HG03139 (cell line): Measurements from ENCODE around the gene RAD51B.
A peak's percentile ranks its signal among the peaks of the same experiment; 100 is the strongest.

Experiments used
- ATAC-seq: cut with Tn5 transposase; IDR thresholded peaks from one replicate; pipeline ENCODE4 v1.9.1; 2021; ENCODE audit not compliant: unreplicated experiment

Gene RAD51B

DNA sequence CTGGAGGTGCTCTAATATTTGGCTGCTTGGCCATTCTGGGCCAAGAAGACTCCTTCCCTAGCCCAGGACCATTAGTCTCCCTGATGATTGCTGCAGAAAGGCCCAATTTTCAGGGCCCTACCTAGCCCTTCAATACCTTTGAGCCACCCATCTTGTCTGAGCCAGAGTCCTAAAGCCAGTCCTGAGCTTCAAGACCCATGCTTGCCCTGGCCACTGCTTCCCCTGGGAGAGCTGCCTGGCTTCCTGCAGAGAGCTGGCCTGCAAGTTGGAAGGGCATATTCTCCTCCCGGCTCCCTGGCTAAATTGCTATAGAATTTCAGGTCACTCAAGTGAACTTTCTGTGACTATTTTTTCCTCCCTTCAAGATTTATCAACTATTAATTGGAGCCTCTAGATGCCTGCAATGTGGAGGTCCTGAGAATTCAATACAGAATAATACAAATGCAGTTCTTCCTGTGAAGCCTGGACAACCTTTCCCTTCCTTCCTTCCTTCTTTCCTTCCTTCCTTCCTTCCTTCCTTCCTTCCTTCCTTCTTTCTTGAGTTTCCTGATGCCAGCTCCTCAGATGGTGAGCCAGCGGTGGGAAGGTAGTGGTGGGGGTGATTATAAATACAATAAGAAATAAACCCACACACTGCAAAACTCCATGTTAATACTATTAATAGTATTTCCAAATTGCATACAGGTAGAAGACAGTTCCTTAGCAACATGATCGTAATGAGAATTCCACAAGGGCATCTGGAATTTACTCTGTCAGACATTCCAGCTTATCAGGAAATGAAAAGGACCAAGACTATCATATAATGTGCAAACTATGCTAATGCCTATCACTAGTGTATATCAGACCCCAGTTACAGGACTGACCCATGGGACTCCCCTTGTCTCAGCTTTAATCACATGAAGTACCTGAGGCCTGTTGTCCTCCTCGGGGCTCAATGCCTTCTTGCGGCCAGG lies 865.2 kb downstream of the RAD51B start:
- ATAC-seq = peak; percentile 27

DNA sequence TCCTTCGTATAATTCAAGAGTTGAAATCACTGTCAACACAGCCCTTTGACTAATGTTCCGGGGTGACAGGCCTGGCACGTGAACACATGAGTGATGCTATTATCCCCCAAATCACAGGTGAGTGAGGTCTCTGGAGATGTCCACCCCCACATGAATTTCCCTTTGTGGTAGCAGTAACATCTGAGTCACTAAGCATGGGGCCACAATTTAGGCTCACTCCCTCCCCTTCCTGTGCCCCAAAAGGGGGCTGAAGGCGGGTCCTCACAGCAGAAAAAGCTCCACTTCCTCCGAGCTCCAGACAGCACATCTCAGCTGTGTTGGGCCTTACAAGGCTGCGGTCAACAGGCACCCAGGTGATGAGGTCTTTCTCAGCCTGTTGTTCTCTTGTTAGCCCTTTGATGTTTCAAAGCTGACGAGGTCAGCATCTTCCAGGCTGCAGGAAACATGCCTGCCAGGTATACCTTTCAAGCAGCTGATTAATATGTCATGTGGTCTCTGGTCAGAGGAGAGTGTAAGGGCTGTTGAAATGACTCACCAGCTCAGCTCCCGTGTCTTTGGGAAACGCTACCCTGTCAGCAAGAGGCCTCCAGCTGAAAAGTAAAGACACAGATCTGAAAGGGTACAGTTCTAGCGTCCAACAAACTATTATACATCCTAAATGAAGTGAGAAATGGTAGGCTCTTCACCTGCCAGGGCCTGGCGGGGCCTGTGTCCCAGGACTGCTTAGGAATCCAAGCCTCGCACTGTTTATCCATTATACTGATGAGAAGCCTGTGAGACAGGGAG lies 866.0 kb downstream of the RAD51B start:
- peak; percentile 68 for ATAC-seq

GRCh38 chr14:68686205-68686465 lies 866.6 kb downstream of the RAD51B start:
- ATAC-seq = no peak

GRCh38 chr14:68686724-68687123 lies 867.1 kb downstream of the RAD51B start:
- ATAC-seq = no peak

- no peak for ATAC-seq
These were observed 868.2 kb downstream of the RAD51B start for GRCh38 chr14:68687746-68688145.

GRCh38 chr14:68688872-68689371 lies 869.3 kb downstream of the RAD51B start:
- ATAC-seq = no peak

GRCh38 chr14:68689511-68689910 lies 869.9 kb downstream of the RAD51B start:
- no peak for ATAC-seq

DNA sequence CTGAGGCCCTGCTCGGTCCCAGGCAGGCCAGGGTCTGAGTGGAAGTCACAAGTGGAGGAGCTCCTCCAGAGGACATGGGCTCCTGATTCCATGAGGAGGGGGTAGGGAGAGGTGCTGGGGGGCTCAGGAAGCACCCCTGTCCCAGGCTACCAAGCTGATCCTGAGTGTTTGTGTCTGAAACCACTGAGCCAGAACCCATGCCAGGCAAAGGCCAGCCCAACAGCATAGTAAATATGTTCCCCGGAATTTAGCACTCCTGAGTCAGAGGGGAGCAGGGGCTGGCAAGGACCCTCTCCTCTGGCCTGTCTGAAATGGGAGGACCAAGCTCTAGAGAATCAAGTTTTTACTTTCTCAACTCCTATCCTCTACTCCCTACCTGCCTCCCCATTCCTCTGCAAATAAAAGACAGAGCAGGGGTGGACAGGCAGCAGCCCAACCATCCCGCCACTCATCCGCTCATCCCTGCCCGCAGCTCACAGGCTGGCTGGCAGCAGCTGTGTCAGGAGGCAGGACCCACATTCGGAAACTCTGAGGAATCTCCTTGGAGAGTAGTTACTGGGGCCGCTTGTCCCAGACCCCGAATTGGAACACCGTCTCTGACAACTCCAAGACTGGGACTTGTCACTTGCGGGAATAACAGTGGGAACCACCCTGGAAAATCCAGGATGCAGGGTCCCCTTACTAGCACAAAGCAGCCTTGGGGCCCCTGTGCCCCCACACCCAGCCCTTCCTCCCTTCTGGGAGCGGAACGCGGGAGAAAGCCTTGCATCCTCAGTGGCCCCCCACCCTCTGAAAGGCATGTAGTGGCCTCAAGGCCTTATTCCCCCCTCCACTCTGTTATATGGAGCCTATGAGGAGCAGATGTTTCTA lies 870.7 kb downstream of the RAD51B start:
- ATAC-seq = no peak

DNA sequence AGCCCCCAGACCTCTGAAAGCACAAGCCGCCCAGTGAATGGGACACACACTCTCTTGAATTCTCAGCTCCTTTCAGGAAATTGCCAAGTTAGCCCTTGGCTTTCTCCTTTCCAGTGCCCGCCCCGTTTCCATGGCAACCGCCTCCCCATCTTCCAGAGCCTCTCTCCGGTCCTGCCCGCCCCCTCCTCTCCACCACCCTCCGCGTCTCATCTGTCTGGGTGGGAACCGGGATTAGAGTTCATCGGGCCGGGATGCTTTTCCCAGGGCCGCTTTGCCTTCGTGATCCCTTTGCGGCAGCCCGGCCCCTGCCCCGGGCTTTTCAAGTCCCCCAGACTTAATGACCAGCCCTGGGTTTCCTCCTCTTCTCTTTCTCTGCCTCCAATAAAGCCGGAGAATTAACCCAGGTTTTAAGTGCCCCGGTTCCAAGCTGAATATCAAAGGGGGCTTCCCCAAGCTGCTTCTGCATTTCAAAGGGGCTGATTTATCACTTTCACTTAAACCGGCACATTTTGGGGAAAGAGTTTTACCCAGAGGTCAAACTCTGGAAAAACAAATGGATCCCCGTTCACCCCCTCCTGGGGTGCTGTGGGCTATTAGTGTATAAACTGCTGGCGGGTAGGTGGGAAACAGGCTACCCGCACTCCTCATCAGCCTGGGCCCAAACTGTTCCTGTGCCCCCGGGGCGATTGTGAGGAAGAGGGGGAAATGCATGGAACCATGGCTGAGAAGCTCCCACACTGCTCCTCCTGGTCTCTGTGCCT lies 871.6 kb downstream of the RAD51B start:
- no peak for ATAC-seq

DNA sequence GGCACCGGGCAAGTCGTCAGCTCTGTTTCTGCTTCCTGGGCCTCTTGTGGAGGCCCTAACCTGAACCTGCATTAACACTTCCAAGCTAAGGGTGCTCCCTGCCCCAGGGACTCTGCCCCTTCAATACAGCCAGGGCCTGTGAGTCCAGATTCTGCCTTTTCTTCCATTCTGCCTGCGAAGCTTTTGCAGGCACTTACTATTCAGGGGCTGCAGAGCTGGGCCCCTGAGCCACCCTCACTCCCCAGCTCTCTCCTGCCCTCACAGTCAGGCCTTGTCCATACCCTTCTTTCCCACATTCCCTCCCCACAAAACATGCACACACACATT lies 872.2 kb downstream of the RAD51B start:
- ATAC-seq = no peak

DNA sequence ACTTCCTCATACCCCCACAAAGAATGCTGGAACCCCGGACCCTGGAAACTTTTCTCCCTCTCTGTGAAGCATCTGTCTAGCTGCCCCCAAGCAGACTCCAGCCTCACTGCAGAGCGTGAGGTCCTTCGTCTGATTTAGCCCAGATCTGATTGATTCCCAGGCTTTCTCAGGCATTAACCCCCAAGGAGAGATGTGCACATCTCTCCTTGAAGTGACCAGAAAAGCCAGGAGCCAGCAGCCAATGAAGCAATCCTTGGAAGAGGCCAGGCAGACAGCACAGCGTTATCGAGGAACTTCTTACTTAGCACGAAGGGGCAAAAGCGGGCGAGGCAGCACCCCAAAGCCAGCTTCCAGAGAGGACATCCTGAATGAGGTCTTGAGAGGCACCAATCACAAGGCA lies 872.6 kb downstream of the RAD51B start:
- ATAC-seq = no peak

DNA sequence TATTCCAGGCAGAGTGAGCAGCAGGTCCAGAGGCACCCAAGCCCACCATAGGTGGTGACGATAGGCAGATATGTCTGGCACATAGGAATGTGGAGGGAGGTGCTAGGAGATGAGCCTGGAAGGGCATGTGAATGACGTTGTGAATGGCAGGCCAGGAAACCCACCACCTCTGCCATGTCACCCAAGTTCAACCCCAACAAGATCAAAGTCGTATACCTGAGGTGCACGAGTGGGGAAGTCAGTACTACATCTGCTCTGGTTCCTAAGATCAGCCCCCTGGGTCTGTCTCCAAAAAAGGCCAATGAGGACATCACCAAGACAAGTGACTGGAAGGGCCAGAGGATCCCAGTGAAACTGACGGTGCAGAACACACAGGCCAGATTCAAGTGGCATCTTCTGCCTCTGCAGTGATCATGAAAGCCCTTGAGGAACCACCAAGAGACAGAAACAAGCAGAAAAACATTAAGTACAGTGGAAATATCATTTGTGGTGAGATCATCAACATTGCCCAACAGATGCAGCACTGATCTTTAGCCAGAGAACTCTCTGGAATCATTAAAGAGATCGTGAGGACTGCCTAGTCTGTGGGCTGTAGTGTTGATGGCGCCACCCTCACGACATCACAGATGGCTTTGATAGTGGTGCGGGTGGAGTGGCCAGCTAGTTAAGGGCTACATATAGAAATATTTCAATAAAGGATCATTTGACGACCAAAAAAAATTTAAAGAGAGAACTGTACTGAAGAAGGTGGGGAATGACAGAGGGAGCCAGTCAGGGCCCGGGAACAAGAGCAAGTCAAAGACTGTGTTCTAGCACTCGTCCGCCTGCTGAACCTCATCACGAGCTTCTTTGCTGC lies 873.6 kb downstream of the RAD51B start:
- no peak for ATAC-seq

- ATAC-seq = no peak
These were observed 874.3 kb downstream of the RAD51B start for GRCh38 chr14:68693926-68694325.

DNA sequence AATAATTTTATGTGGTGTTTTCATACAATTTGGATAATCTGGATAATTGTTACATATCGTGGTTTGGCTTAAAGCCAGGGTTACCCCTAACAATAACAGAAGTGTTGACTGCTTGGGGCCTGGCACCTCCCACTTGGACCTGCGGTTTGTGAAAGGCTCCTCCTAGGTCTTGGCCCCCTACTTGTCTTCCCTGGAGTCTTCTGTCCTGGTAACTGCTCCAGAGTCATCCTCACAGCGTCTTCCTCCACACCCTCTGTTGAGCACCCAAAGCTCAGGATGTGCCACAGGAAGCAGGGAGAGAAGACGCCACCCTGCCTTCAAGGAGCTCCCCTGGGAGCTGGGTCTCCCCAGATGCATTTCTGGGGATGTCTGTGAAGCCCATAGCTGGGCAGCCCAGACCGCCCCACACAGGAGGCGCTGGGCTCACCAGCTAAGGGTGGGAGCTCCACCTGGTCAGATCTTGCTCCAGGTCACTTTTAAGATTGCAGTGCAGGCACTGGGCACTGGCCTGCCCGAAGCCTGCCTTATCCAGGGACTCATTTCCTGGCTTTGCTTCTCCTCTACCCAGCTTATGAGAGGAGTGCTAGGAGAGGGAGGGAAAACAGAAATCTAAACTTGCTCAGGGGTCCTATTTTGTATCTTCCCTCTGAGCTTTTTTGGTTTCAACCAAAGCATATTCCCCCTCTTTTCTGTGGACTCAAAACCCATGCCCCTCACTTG lies 875.1 kb downstream of the RAD51B start:
- no peak for ATAC-seq

DNA sequence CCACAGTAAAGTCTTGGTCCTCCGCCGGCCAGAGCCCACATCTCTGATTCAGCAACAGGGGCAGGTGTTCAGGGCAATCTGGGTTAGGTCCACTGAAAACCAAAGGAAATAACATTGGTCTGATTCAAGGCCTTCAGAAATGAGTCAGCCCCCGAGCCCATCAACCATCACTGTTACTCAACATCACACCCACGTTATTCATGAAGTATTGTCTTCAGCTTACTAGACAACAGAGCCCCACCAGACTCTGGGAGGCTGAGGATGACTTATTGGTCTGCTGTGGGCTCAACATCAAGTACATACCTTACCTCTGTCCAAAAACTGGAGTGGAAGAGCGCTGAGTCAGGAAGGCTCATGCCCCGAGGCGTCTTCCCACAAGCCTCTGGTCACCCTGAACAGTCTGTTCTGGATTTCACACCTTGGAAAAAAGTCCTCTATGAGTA lies 875.8 kb downstream of the RAD51B start:
- ATAC-seq = peak; percentile 79

DNA sequence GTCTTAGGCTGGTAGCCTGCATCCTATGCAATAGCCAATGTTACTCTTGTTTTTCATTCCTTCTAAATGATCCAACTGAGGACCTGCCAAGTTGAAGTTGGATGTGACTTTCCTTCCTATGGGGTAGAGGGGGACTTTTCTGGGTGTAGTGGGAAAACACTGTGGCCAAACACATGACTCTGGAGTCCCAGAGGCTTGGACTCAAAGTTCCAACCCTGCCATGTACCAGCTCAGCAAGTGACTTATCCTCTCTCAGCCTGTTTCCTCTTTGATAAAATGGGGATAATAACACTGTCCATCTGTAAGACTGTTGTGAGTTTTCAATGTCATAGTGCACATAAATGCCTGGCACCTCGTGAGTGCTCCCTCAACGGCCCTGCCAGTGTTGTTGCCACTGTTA lies 876.3 kb downstream of the RAD51B start:
- ATAC-seq = no peak

- no peak for ATAC-seq
These were observed 876.7 kb downstream of the RAD51B start for GRCh38 chr14:68696266-68696665.

DNA sequence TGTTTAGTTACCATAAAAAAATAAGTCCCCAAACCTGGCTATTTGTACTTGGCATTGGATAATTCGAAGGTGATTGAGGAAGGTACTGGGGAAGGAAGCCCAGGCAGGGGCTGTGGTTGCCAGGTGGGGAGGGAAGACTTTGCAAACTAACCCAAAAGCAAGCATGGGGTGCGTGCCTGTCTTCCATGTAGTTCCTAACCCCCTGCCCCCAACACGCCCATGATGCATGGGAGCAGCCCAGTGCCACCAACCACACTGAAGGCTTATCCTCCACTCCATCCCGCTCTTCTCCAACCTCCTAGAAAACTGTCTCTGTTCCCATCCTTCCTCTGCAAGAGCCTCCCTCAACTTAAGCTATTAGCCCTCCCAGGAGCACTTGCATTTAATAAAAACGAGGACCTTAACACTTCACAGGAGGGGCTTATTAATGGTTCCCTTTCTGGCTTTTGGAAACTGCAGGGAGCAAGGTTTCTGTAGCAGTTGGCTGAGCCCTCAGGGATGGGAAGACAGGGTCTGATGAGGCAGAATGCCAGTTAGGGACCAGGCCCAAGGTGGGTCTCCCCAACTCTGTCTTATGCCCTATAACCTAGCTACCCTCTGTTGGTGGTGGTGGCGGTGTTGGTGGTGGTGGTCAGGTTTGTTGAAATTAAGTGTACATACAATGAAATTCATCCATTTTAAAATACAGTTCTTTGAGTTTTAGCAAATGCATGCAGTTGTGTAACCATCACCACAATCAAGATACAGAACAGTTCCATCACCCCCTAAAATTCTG lies 877.3 kb downstream of the RAD51B start:
- no peak for ATAC-seq
